ENCODE measurements around the gene LCP1. TPM values are rescaled to one million over a fixed set of nuclear protein-coding genes. Genes with fewer than 3 reads are reported as not detected.

Gene LCP1
- total RNA-seq, 1 donor from 2014 or later, result not detected

GRCh38 chr13:46170687-46171086, 11.3 kb downstream of the LCP1 start:
- H3K27me3 Mint-ChIP-seq (ENCODE audit: unreplicated experiment), result peaks cover 11% of the 10 kb centered on the region
- no peaks in the 10 kb centered on the region for H3K36me3 Mint-ChIP-seq (ENCODE audit: unreplicated experiment)
- no peak for DNase-seq (ENCODE audit: extremely low spot score, unreplicated experiment)
- TF ChIP-seq CTCF (IDR thresholded peaks at IDR 0.05), result no peak
- no peak overlapping the region for H3K4me3 Mint-ChIP-seq (ENCODE audit: unreplicated experiment)
- no peak overlapping the region for H3K27ac Mint-ChIP-seq (ENCODE audit: unreplicated experiment)
- H3K9me3 Mint-ChIP-seq (ENCODE audit: unreplicated experiment), result no peaks in the 10 kb centered on the region
- peaks cover 8% of the 10 kb centered on the region for H3K4me1 Mint-ChIP-seq (ENCODE audit: unreplicated experiment)

- no peak for TF ChIP-seq CTCF (IDR thresholded peaks at IDR 0.05)
- Mint-ChIP-seq H3K27ac (ENCODE audit: unreplicated experiment) (no peak overlapping the region), H3K4me1 (ENCODE audit: unreplicated experiment) (peaks cover 8% of the 10 kb centered on the region), H3K36me3 (ENCODE audit: unreplicated experiment) (no peaks in the 10 kb centered on the region), H3K9me3 (ENCODE audit: unreplicated experiment) (no peaks in the 10 kb centered on the region), H3K27me3 (ENCODE audit: unreplicated experiment) (peaks cover 7% of the 10 kb centered on the region), H3K4me3 (ENCODE audit: unreplicated experiment) (no peak overlapping the region)
- DNase-seq (ENCODE audit: extremely low spot score, unreplicated experiment), result no peak
Observed at GRCh38 chr13:46170268-46170667, 11.7 kb downstream of the LCP1 start.

- no peak for DNase-seq (ENCODE audit: extremely low spot score, unreplicated experiment)
- H3K27me3 Mint-ChIP-seq (ENCODE audit: unreplicated experiment), result peaks cover 5% of the 10 kb centered on the region
- no peak overlapping the region for H3K27ac Mint-ChIP-seq (ENCODE audit: unreplicated experiment)
- H3K4me3 Mint-ChIP-seq (ENCODE audit: unreplicated experiment), result no peak overlapping the region
- H3K4me1 Mint-ChIP-seq (ENCODE audit: unreplicated experiment), result peaks cover 8% of the 10 kb centered on the region
- H3K9me3 Mint-ChIP-seq (ENCODE audit: unreplicated experiment), result no peaks in the 10 kb centered on the region
- no peak for TF ChIP-seq CTCF (IDR thresholded peaks at IDR 0.05)
- no peaks in the 10 kb centered on the region for H3K36me3 Mint-ChIP-seq (ENCODE audit: unreplicated experiment)
Observed at GRCh38 chr13:46169758-46170157, 12.2 kb downstream of the LCP1 start.

- no peak overlapping the region for H3K4me3 Mint-ChIP-seq (ENCODE audit: unreplicated experiment)
- peaks cover 8% of the 10 kb centered on the region for H3K4me1 Mint-ChIP-seq (ENCODE audit: unreplicated experiment)
Observed at GRCh38 chr13:46168783-46169182, 13.2 kb downstream of the LCP1 start.

GRCh38 chr13:46168341-46168740, 13.6 kb downstream of the LCP1 start:
- Mint-ChIP-seq H3K36me3 (ENCODE audit: unreplicated experiment) (no peaks in the 10 kb centered on the region), H3K27me3 (ENCODE audit: unreplicated experiment) (peaks cover 5% of the 10 kb centered on the region), H3K4me3 (ENCODE audit: unreplicated experiment) (no peak overlapping the region), H3K4me1 (ENCODE audit: unreplicated experiment) (peaks cover 8% of the 10 kb centered on the region), H3K9me3 (ENCODE audit: unreplicated experiment) (no peaks in the 10 kb centered on the region), H3K27ac (ENCODE audit: unreplicated experiment) (no peak overlapping the region)
- no peak for DNase-seq (ENCODE audit: extremely low spot score, unreplicated experiment)
- TF ChIP-seq CTCF (IDR thresholded peaks at IDR 0.05), result no peak

More at GRCh38 chr13:46168783-46169182, 13.2 kb downstream of the LCP1 start:
- no peak for DNase-seq (ENCODE audit: extremely low spot score, unreplicated experiment)
- Mint-ChIP-seq H3K27ac (ENCODE audit: unreplicated experiment) (no peak overlapping the region), H3K9me3 (ENCODE audit: unreplicated experiment) (no peaks in the 10 kb centered on the region), H3K27me3 (ENCODE audit: unreplicated experiment) (peaks cover 5% of the 10 kb centered on the region), H3K36me3 (ENCODE audit: unreplicated experiment) (no peaks in the 10 kb centered on the region)
- TF ChIP-seq CTCF (IDR thresholded peaks at IDR 0.05), result no peak
